HT1080 (cell line): ENCODE results near the gene GRIN2A. TPM values are rescaled to one million over a fixed set of nuclear protein-coding genes. Genes with fewer than 3 reads are reported as not detected.

Source experiments
- DNase-seq: peaks from one replicate; pipeline ENCODE4 v3.0.0-alpha.2; 2015; ENCODE audit warnings: low read depth
- total RNA-seq: library from RNA; depleted of rRNA; stranded (reverse); fragments of >200 nt; shearing (Covaris generic); gene quantifications from 2 replicates; pipeline ENCODE4 v1.2.3, GENCODE V29; 2014

The GRIN2A gene
- total RNA-seq, 1 experiment from 2014 or later = not detected

- DNase-seq = peak; percentile 15
Observed at GRCh38 chr16:10037751-10038150, 144.5 kb downstream of the GRIN2A start.

DNA sequence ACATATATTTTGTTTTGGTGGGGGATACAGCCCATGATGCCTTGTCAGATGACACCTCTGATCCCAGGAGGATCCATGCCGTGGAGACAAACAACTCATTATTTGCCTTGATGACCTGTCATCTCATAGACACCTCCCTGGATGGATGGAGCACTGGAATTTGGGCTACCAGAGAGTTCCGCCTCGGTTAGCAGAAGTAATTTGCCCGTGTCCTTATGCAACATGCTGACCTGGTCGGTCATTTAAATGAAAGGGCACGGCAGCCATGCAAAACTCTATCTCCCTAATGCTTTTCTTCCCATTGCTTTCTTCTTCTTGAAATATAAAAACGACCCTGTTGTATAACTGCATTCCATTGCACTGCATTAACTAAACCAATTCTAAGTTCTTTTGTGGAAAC is 145.3 kb downstream of the GRIN2A start:
- DNase-seq = no peak

GRCh38 chr16:10033556-10033955 is 148.7 kb downstream of the GRIN2A start:
- no peak for DNase-seq

GRCh38 chr16:10031955-10032354 is 150.3 kb downstream of the GRIN2A start:
- no peak for DNase-seq

- no peak for DNase-seq
Observed at GRCh38 chr16:10031473-10031872, 150.8 kb downstream of the GRIN2A start.

- no peak for DNase-seq
Observed at GRCh38 chr16:10028644-10029043, 153.6 kb downstream of the GRIN2A start.

DNA sequence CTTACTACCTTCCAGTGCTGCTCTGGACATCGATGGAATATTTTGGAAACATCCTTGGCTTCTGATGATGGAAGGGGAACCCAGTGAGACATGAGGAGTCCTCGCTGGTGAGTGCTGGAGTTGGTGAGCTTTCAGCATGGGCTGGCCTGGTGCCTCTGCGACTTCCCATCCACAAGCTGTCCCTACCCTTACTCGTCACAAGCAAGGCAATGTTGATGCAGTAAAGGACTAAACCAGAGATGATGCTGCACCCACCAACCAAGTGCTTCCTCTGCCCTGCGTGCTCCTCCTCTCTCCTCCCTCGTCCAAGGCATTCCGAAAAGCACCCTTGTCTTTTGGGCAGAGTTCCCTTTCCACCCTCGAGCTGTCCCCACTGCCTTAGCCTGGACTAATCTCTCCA is 154.7 kb downstream of the GRIN2A start:
- no peak for DNase-seq

DNA sequence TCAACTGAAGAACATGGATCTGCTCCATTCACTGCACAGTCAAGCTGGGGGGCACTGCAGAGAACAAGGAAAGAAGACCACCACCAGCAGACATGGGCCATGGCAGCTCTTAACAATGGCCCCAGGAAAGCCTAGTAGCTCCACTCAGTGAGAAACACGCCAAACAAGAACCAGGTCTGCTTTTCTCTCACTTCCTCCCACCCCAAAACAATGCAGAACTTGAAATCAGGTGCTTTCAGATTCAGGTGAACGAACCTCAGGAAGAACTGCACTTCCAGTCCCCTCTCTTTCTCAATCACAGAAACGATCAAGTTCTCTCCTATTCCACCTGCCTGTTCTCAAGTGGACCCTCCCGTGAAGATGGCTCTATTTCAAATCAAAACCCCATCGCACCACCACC is 155.6 kb downstream of the GRIN2A start:
- no peak for DNase-seq

- DNase-seq = no peak
Observed at GRCh38 chr16:10022098-10022497, 160.1 kb downstream of the GRIN2A start.

DNA sequence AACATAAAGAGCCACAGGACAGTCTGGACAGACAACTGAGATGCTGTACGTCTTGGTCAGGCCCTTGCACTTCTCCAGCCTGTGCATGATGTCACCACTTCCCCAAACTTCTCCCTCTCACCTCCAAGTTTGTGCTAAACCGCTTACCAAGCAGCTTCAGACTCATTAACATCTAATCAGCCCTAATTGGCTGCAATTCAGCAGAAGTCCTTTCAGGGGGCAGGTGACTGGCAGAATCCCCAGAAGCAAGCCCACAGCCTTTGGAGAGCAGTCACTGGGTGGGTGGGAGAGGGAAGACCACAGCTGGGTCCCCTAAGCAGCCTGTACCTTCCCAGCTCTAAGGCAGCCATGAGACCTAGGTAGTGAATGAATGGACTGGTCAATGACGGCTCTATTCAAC is 161.4 kb downstream of the GRIN2A start:
- no peak for DNase-seq

DNA sequence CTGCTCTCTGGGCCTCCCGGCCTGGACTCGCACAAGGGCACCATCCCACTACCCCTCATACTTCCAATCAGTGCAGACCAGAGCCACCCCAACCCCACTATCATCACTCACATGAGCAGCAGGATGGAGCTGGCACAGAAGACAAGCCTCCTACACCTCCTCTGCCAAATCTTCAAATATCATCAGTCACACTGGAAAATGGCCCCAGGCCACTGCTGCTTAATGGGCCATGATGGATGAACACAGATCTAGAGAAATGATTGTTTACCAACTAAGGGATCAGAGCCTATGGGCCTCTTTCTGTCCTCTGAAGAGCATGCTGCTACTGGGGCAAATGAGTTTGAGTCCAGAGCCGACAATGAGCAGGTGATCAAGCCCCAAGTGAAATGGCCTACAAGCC is 165.5 kb downstream of the GRIN2A start:
- DNase-seq = no peak

GRCh38 chr16:10015397-10015796 is 166.8 kb downstream of the GRIN2A start:
- DNase-seq = no peak

DNA sequence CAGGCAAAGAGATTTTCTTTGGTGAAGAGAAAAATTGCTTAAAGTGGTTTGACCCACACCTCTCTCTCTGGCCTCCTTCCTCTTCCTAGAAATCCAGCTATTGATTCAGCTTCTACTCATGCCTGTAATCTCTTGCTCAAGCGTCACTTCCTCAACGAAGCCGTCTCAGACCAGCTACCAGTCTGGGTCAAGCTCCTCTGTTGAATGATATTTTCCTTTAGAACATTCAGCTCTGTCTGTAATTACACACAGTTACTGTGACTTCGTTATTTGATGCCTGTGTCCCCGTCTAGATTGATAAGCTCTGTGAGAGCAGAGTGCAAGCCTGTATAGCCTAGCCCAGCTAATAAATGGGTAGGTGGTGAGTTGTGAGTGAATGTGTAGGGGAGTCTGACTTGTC is 168.5 kb downstream of the GRIN2A start:
- DNase-seq = no peak

DNA sequence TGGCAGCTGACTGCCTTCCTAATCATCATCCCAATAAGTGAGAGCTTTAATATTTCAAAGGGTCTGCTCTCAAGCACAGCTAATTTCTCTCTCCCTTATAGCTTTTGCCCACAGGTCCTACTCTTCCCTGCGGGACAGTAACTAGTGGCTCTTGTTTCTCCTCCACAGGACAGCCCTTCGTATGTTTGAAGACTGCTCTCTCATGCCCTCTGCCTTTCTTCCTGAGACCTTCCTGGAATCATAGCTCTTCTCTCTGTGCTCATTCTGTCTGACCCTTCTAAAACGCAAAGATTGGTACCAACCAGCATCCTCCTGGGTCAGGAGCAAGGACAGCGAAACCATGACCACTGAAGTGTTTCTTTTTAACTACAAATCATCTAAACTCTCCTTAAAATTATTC is 168.9 kb downstream of the GRIN2A start:
- DNase-seq = no peak

- no peak for DNase-seq
Observed at GRCh38 chr16:10009684-10010083, 172.5 kb downstream of the GRIN2A start.

GRCh38 chr16:10003486-10003885 is 178.7 kb downstream of the GRIN2A start:
- DNase-seq = no peak

GRCh38 chr16:10001258-10001775 is 180.9 kb downstream of the GRIN2A start:
- no peak for DNase-seq

GRCh38 chr16:9996221-9996620 is 186.0 kb downstream of the GRIN2A start:
- DNase-seq = no peak

- DNase-seq = no peak
Observed at GRCh38 chr16:9992441-9992840, 189.8 kb downstream of the GRIN2A start.

DNA sequence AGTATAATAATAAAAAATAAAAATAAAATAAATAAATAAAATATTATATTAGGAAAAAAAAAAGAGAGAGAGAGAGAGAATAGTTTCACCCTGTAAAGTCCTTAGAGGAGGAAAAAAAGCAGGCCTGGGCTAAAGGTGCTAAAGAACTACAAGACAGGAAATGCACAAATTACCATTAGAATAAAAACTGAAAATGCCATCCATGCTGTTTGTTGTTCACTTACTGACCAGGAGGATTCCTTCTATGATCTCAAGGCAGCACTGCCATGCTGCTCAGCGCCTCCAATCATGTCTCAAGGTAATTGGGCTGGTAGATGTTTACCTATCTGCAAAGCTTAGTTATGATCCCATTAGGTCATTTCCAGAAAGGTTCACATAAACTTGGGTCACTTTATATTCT is 201.2 kb downstream of the GRIN2A start:
- no peak for DNase-seq

- no peak for DNase-seq
Observed at GRCh38 chr16:9978160-9978725, 204.0 kb downstream of the GRIN2A start.

DNA sequence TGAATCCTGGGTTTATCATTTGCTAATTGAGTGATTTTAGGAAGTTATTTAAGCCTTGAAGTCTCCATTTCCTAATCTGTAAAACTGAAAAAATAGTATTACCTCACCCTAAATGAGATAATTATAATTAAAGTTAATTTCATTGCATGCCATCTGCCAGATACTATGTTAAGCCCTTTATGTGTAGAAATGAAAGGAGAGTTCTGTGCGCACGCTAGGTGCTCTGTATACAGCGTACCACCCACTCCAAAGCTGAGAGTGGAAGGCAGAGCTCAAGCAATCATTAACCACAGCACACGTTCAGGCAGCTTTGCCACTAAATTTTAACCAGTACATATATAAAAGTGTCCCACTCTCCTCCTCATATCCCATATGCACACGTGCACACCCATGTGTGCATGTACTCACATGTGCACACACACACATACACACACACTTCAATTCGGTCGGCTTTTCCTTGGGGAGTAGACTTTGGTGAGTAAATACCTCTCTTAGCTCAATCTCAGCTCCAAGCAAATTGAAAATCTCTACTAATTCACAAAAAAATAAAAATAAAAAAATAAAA is 204.8 kb downstream of the GRIN2A start:
- DNase-seq = no peak

DNA sequence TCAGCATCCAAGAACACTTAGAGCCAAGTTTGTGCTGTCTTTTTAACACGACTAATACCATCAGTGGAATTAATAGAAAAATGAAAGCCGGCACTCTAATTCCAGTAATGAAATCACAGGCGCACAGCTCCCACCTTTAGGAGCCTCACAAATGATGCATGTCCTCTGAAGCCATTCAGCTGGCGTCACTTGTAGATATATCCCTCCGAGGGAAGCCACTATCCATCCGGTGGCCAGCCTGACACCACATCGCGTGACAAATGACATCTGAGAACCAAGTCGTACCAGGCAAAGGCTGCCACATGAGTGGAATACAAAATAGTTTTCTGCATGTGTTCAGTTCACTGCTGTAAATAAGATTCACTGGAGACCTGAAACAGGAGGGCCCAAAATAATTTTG is 205.6 kb downstream of the GRIN2A start:
- DNase-seq = no peak

- no peak for DNase-seq
Observed at GRCh38 chr16:9971907-9972306, 210.3 kb downstream of the GRIN2A start.
